K562 (cell line): Measurements from ENCODE around the gene NYAP1. TPM values are rescaled to one million over a fixed set of nuclear protein-coding genes. Genes with fewer than 3 reads are reported as not detected.
A peak's percentile ranks its signal among the peaks of the same experiment; 100 is the strongest.

Experiments used
- ARID1B ChIP-seq: fragments of 450-650 bp; IDR thresholded peaks from 2 replicates; pipeline ENCODE4 v1.6.1; 2016; ENCODE audit warnings: antibody characterized with exemption, mild to moderate bottlenecking, inconsistent platforms
- CCNT2 ChIP-seq: IDR thresholded peaks from 2 replicates; pipeline ENCODE4 v1.6.1; 2011; ENCODE audit warnings: borderline replicate concordance, low read depth, mild to moderate bottlenecking, moderate library complexity, mixed read lengths, low read length; ENCODE audit not compliant: insufficient read length; ENCODE audit errors: extremely low read depth
- CREM ChIP-seq: IDR thresholded peaks from 2 replicates; pipeline ENCODE4 v1.6.1; 2014; ENCODE audit warnings: antibody characterized with exemption, low read depth
- E2F6 ChIP-seq, 2 experiments: IDR thresholded peaks; 2 replicates each; pipeline ENCODE4 v1.6.1; 2011; ENCODE audit warnings: borderline replicate concordance in 1 of 2, control low read depth in 1 of 2, low read depth in 1 of 2, low read length in 1 of 2, mild to moderate bottlenecking in 1 of 2, mixed read lengths in 1 of 2, moderate library complexity in 1 of 2; ENCODE audit not compliant: insufficient read depth in 1 of 2, insufficient read length in 1 of 2, poor library complexity in 1 of 2, severe bottlenecking in 1 of 2; ENCODE audit errors: extremely low read depth in 1 of 2
- ESRRB ChIP-seq: fragments of 250-450 bp; sonication (Bioruptor Pico); IDR thresholded peaks from 2 replicates; pipeline ENCODE4 v1.5.0; 2020; ENCODE audit warnings: mild to moderate bottlenecking, moderate library complexity, borderline replicate concordance
- HDAC6 ChIP-seq: IDR thresholded peaks from 2 replicates; pipeline ENCODE4 v1.6.1; 2012; ENCODE audit warnings: low read depth, mild to moderate bottlenecking, control low read depth, inconsistent platforms, low read length, moderate library complexity
- IRF9 ChIP-seq: fragments of 450-650 bp; IDR thresholded peaks from 2 replicates; pipeline ENCODE4 v1.6.1; 2016; ENCODE audit warnings: missing biosample characterization, missing genetic modification characterization
- KLF10 ChIP-seq: fragments of 250-450 bp; sonication (Bioruptor Pico); IDR thresholded peaks from 2 replicates; pipeline ENCODE4 v1.6.1; 2021; ENCODE audit warnings: matching md5 sums
- LCOR ChIP-seq: sonication (generic); formaldehyde crosslinking; IDR thresholded peaks from 2 replicates; pipeline ENCODE4 v1.8.0; 2022; ENCODE audit warnings: mild to moderate bottlenecking, missing genetic modification reagents
- MIER1 ChIP-seq: fragments of 450-650 bp; IDR thresholded peaks from 2 replicates; pipeline ENCODE4 v1.6.1; 2016; ENCODE audit warnings: antibody characterized with exemption, mild to moderate bottlenecking, low read depth
- MTF1 ChIP-seq: fragments of 250-450 bp; sonication (Bioruptor Pico); IDR thresholded peaks from 2 replicates; pipeline ENCODE4 v1.9.0; 2021; ENCODE audit warnings: moderate library complexity, mild to moderate bottlenecking, inconsistent platforms, borderline replicate concordance
- NELFE ChIP-seq: IDR thresholded peaks from 2 replicates; pipeline ENCODE4 v1.6.1; 2011; ENCODE audit warnings: mild to moderate bottlenecking; ENCODE audit not compliant: insufficient read depth, insufficient read length
- PTRF ChIP-seq: fragments of 450-650 bp; IDR thresholded peaks from 2 replicates; pipeline ENCODE4 v1.6.1; 2016; ENCODE audit warnings: mild to moderate bottlenecking, missing genetic modification characterization, missing compliant biosample characterization
- RFX5 ChIP-seq: IDR thresholded peaks from 2 replicates; pipeline ENCODE4 v1.6.1; 2011; ENCODE audit warnings: low read depth, mild to moderate bottlenecking, improper control_type of control experiment, low read length
- RFX7 ChIP-seq: fragments of 250-450 bp; sonication (Bioruptor Pico); IDR thresholded peaks from 2 replicates; pipeline ENCODE4 v1.5.1; 2021; ENCODE audit warnings: mild to moderate bottlenecking
- RUNX1 ChIP-seq: sonication (generic); IDR thresholded peaks from 2 replicates; pipeline ENCODE4 v1.6.1; 2016; ENCODE audit warnings: antibody characterized with exemption, low read depth
- SIRT6 ChIP-seq: IDR thresholded peaks from one replicate; pipeline ENCODE4 v1.6.1; 2012; ENCODE audit warnings: low read depth, mild to moderate bottlenecking, control low read depth, inconsistent platforms, low read length, moderate library complexity
- SREBF2 ChIP-seq: sonication (generic); formaldehyde crosslinking; IDR thresholded peaks from 2 replicates; pipeline ENCODE4 v1.4.0; 2020; ENCODE audit warnings: mild to moderate bottlenecking, missing genetic modification reagents
- YBX1 ChIP-seq: fragments of 450-650 bp; IDR thresholded peaks from 2 replicates; pipeline ENCODE4 v1.7.1; 2016; ENCODE audit warnings: mild to moderate bottlenecking
- ZNF217 ChIP-seq: sonication (generic); formaldehyde crosslinking; IDR thresholded peaks from 2 replicates; pipeline ENCODE4 v1.8.0; 2022; ENCODE audit warnings: mild to moderate bottlenecking, missing genetic modification reagents
- ZNF280A ChIP-seq: fragments of 450-650 bp; IDR thresholded peaks from 2 replicates; pipeline ENCODE4 v1.6.1; 2018; ENCODE audit warnings: mild to moderate bottlenecking, low read depth; ENCODE audit not compliant: partially characterized antibody
- ZNF282 ChIP-seq: sonication (generic); formaldehyde crosslinking; IDR thresholded peaks from 2 replicates; pipeline ENCODE4 v1.8.1; 2023; ENCODE audit warnings: missing genetic modification reagents
- ZNF639 ChIP-seq, 2 experiments: fragments of 200-800 bp in 1 of 2; sonication (Bioruptor generic) in 1 of 2; sonication (generic) in 1 of 2; formaldehyde crosslinking in 1 of 2; IDR thresholded peaks in 1 of 2; conservative IDR thresholded peaks in 1 of 2; 2 replicates each; pipeline versions ENCODE4 v1.5.0 to v1.6.1; 2016 to 2020; ENCODE audit warnings: missing compliant biosample characterization in 1 of 2, missing genetic modification characterization in 1 of 2, missing genetic modification reagents in 1 of 2
- polyA plus RNA-seq, 8 experiments: library from polyadenylated mRNA; depleted of rRNA in 4 of 8; stranded (reverse) in 5 of 8; unstranded in 3 of 8; fragments of >200 nt; fragmentation: Nextera tagmentation in 2 of 8; fragmentation: Illumina TruSeq in 1 of 8; extraction: Ambion mirVana in 2 of 8; extraction: Trizol in 1 of 8; gene quantifications; 2 replicates each; pipeline versions ENCODE4 v1.2.1 to v1.2.3, GENCODE V29; 2011 to 2014; ENCODE audit warnings: inconsistent platforms in 1 of 8, missing spikeins in 1 of 8
- total RNA-seq, 7 experiments: library from RNA; depleted of rRNA in 6 of 7; stranded (reverse); fragments of >200 nt in 6 of 7; fragmentation: Illumina TruSeq in 2 of 7; extraction: Trizol in 2 of 7; gene quantifications; 2 replicates each; pipeline versions ENCODE4 v1.2.1 to v1.2.3, GENCODE V29; 2011 to 2021; ENCODE audit warnings: low replicate concordance in 1 of 7

The NYAP1 gene
- total and polyA plus RNA-seq, 9 of the 15 experiments (the other 6 are each of a cell fraction or from before 2014, with no cell fraction given): 0.11 to 0.88 (median 0.22) TPM; not detected in 2

GRCh38 chr7:100538654-100539435, 55.1 kb downstream of the NYAP1 start, which contains the start of gene AGFG2 (continued):
- TF ChIP-seq ZNF280A: no peak
- TF ChIP-seq LCOR (CRISPR knock-in tag): peak; percentile 77
- no peak for TF ChIP-seq SREBF2 (CRISPR knock-in tag)
- no peak for TF ChIP-seq YBX1
- no peak for TF ChIP-seq ZNF217 (CRISPR knock-in tag)
- no peak for TF ChIP-seq RFX5
- 0 out of 2 replicates have a peak, but pooled peaks have one; percentile 28 for TF ChIP-seq RFX7 (CRISPR knock-in tag)
- no peak for TF ChIP-seq CCNT2
- TF ChIP-seq ESRRB (CRISPR knock-in tag): no peak
- TF ChIP-seq E2F6 (IDR thresholded peaks at IDR 0.05; ENCODE audit: borderline replicate concordance in 1 of 2, extremely low read depth in 1 of 2, insufficient read depth in 1 of 2, insufficient read length in 1 of 2, low read depth in 1 of 2, low read length in 1 of 2, poor library complexity in 1 of 2, severe bottlenecking in 1 of 2): peak; percentile 76 to 88
- no peak for TF ChIP-seq NELFE
- no peak for TF ChIP-seq MIER1
- no peak for TF ChIP-seq ZNF639 (CRISPR knock-in tag; conservative IDR thresholded peaks at IDR 0.05 in 1 of 2, IDR thresholded peaks at IDR 0.05 in 1 of 2)
- TF ChIP-seq HDAC6: no peak
- TF ChIP-seq CREM: peak; percentile 95
- no peak for TF ChIP-seq KLF10 (CRISPR knock-in tag)
- TF ChIP-seq SIRT6: no peak
- TF ChIP-seq IRF9 (tag): no peak
- TF ChIP-seq ARID1B: no peak
- 0 out of 2 replicates have a peak, but pooled peaks have one; percentile 66 for TF ChIP-seq MTF1 (CRISPR knock-in tag)
- no peak for TF ChIP-seq ZNF282
- TF ChIP-seq RUNX1: no peak
- no peak for TF ChIP-seq PTRF (tag)
